Liver (tissue), 9 donors: ENCODE data around the gene HOMER1. TPM values are rescaled to one million over a fixed set of nuclear protein-coding genes. Genes with fewer than 3 reads are reported as not detected.

Experiments used
- DNase-seq: peaks from one replicate; pipeline ENCODE4 v3.0.0-alpha.2; 2017; ENCODE audit warnings: low spot score
- H3K27ac ChIP-seq, 2 donors: one replicate each; pipeline ENCODE4 v1.7.0; 2013; ENCODE audit warnings: inconsistent platforms in 2 of 2, low read length in 2 of 2, control low read depth in 1 of 2, low read depth in 1 of 2, mild to moderate bottlenecking in 1 of 2
- H3K27me3 ChIP-seq, 4 donors: one replicate each; pipeline versions ENCODE4 v1.6.1 to v1.7.0; 2013; ENCODE audit warnings: low read length in 3 of 4, inconsistent platforms in 1 of 4, mild to moderate bottlenecking in 1 of 4, moderate library complexity in 1 of 4; ENCODE audit not compliant: control insufficient read depth in 4 of 4, insufficient read depth in 4 of 4
- H3K36me3 ChIP-seq, 4 donors: one replicate each; pipeline versions ENCODE4 v1.6.1 to v1.7.0; 2013; ENCODE audit warnings: low read length in 3 of 4, mild to moderate bottlenecking in 3 of 4, low read depth in 1 of 4, moderate library complexity in 1 of 4; ENCODE audit not compliant: control insufficient read depth in 4 of 4, insufficient read depth in 3 of 4
- H3K4me1 ChIP-seq, 4 donors: one replicate each; pipeline versions ENCODE4 v1.6.1 to v1.7.0; 2013; ENCODE audit warnings: low read length in 3 of 4, mild to moderate bottlenecking in 3 of 4, moderate library complexity in 1 of 4; ENCODE audit not compliant: control insufficient read depth in 4 of 4, insufficient read depth in 4 of 4
- H3K4me3 ChIP-seq, 3 donors: one replicate each; pipeline versions ENCODE4 v1.6.1 to v1.7.0; 2013; ENCODE audit warnings: low read length in 3 of 3, control low read depth in 1 of 3, low read depth in 1 of 3, mild to moderate bottlenecking in 1 of 3
- H3K9ac ChIP-seq, 2 donors: one replicate each; pipeline ENCODE4 v1.7.0; 2013; ENCODE audit warnings: low read length in 2 of 2, mild to moderate bottlenecking in 2 of 2, moderate library complexity in 2 of 2, control low read depth in 1 of 2, low read depth in 1 of 2
- H3K9me3 ChIP-seq, 4 donors: one replicate each; pipeline versions ENCODE4 v1.6.1 to v1.7.0; 2013; ENCODE audit warnings: low read length in 3 of 4; ENCODE audit not compliant: control insufficient read depth in 4 of 4
- FOXA1 ChIP-seq: IDR thresholded peaks from 2 replicates; pipeline ENCODE4 v1.6.1; 2016; ENCODE audit warnings: antibody characterized with exemption
- FOXA2 ChIP-seq: IDR thresholded peaks from 2 replicates; pipeline ENCODE4 v1.6.1; 2016; ENCODE audit warnings: antibody characterized with exemption
- GABPA ChIP-seq, 2 donors: IDR thresholded peaks in 1 of 2; conservative IDR thresholded peaks in 1 of 2; 2 replicates each; pipeline ENCODE4 v1.6.1; 2016; ENCODE audit warnings: antibody characterized with exemption in 2 of 2, mild to moderate bottlenecking in 1 of 2, moderate library complexity in 1 of 2
- HNF4G ChIP-seq: IDR thresholded peaks from 2 replicates; pipeline ENCODE4 v1.6.1; 2016; ENCODE audit warnings: antibody characterized with exemption
- JUND ChIP-seq, 2 donors: IDR thresholded peaks; 2 replicates each; pipeline ENCODE4 v1.6.1; 2016; ENCODE audit warnings: antibody characterized with exemption in 2 of 2
- NR2F2 ChIP-seq: IDR thresholded peaks from 2 replicates; pipeline ENCODE4 v1.6.1; 2016; ENCODE audit warnings: antibody characterized with exemption
- RAD21 ChIP-seq, 2 donors: IDR thresholded peaks; 2 replicates each; pipeline ENCODE4 v1.6.1; 2016; ENCODE audit warnings: antibody characterized with exemption in 2 of 2, mild to moderate bottlenecking in 2 of 2
- RXRA ChIP-seq, 2 donors: IDR thresholded peaks; 2 replicates each; pipeline ENCODE4 v1.6.1; 2017 to 2018; ENCODE audit warnings: antibody characterized with exemption in 2 of 2, mild to moderate bottlenecking in 1 of 2
- SP1 ChIP-seq: IDR thresholded peaks from 2 replicates; pipeline ENCODE4 v1.6.1; 2018; ENCODE audit warnings: antibody characterized with exemption, mild to moderate bottlenecking
- TAF1 ChIP-seq: conservative IDR thresholded peaks from 2 replicates; pipeline ENCODE4 v1.6.1; 2016; ENCODE audit warnings: antibody characterized with exemption, mild to moderate bottlenecking
- YY1 ChIP-seq: IDR thresholded peaks from 2 replicates; pipeline ENCODE4 v1.6.1; 2016; ENCODE audit warnings: antibody characterized with exemption, mild to moderate bottlenecking
- WGBS: extraction: QIAGEN DNeasy Blood & Tissue Kit; methylation state at CpG from one replicate; pipeline ENCODE4 v1.1.7; 2013; 5-methylcytosine and 5-hydroxymethylcytosine counted together
- polyA plus RNA-seq, 2 donors: library from polyadenylated mRNA; stranded (reverse) in 1 of 2; unstranded in 1 of 2; fragments of 200-250 nt in 1 of 2; fragments of >200 nt in 1 of 2; fragmentation: Nextera tagmentation in 1 of 2; extraction: Ambion mirVana in 1 of 2; gene quantifications; one replicate each; pipeline versions ENCODE4 v1.2.1 to v1.2.3, GENCODE V29; 2013 to 2015
- total RNA-seq, 2 donors: library from RNA; depleted of rRNA; stranded (reverse); fragments of >200 nt; gene quantifications; one replicate each; pipeline ENCODE4 v1.2.3, GENCODE V29; 2014
- TF ChIP-seq, protein P1 (sequence below): IDR thresholded peaks from 2 replicates; pipeline ENCODE4 v1.6.1; 2016; ENCODE audit warnings: antibody characterized with exemption, mild to moderate bottlenecking
- TF ChIP-seq, protein P2 (sequence below): IDR thresholded peaks from 2 replicates; pipeline ENCODE4 v1.6.1; 2016; ENCODE audit warnings: antibody characterized with exemption
- TF ChIP-seq, protein P3 (sequence below): fragments of 150-350 bp; IDR thresholded peaks from 2 replicates; pipeline ENCODE4 v1.5.1; 2017; ENCODE audit warnings: improper control_type of control experiment, low read depth, low read length; ENCODE audit not compliant: missing input control
- donor health status: healthy.
- donor health status: healthy.
- donor health status: healthy.
- donor health status: healthy.
- donor health status: healthy.

HOMER1 gene
- total and polyA plus RNA-seq, 4 donors, result 0.33 to 8.7 (median 1.2) TPM

DNA sequence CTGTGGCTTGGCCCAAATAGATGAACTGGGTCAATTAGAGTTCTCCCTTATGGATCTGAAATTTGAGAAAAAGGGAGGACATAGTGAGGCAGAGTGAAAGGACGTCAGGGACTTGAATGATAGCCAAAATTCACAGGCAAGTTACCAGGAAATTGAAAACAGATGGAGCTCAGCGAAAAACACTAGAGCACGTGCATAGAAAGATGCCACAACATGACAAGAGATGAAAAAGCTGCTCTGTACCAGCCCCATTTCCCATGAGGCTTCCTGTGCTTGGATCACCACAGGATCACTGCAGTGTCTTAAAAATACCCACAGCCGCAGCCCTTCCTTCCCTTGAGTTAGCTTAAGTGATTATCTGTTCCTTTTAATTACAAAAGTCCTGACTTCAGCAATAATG, 39.0 kb upstream of the HOMER1 start (continued):
- TF ChIP-seq, protein P1, sequence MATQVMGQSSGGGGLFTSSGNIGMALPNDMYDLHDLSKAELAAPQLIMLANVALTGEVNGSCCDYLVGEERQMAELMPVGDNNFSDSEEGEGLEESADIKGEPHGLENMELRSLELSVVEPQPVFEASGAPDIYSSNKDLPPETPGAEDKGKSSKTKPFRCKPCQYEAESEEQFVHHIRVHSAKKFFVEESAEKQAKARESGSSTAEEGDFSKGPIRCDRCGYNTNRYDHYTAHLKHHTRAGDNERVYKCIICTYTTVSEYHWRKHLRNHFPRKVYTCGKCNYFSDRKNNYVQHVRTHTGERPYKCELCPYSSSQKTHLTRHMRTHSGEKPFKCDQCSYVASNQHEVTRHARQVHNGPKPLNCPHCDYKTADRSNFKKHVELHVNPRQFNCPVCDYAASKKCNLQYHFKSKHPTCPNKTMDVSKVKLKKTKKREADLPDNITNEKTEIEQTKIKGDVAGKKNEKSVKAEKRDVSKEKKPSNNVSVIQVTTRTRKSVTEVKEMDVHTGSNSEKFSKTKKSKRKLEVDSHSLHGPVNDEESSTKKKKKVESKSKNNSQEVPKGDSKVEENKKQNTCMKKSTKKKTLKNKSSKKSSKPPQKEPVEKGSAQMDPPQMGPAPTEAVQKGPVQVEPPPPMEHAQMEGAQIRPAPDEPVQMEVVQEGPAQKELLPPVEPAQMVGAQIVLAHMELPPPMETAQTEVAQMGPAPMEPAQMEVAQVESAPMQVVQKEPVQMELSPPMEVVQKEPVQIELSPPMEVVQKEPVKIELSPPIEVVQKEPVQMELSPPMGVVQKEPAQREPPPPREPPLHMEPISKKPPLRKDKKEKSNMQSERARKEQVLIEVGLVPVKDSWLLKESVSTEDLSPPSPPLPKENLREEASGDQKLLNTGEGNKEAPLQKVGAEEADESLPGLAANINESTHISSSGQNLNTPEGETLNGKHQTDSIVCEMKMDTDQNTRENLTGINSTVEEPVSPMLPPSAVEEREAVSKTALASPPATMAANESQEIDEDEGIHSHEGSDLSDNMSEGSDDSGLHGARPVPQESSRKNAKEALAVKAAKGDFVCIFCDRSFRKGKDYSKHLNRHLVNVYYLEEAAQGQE, result no peak
- TF ChIP-seq FOXA2, result no peak
- no peak for TF ChIP-seq TAF1
- TF ChIP-seq, protein P2, sequence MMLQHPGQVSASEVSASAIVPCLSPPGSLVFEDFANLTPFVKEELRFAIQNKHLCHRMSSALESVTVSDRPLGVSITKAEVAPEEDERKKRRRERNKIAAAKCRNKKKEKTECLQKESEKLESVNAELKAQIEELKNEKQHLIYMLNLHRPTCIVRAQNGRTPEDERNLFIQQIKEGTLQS, result no peak

DNA sequence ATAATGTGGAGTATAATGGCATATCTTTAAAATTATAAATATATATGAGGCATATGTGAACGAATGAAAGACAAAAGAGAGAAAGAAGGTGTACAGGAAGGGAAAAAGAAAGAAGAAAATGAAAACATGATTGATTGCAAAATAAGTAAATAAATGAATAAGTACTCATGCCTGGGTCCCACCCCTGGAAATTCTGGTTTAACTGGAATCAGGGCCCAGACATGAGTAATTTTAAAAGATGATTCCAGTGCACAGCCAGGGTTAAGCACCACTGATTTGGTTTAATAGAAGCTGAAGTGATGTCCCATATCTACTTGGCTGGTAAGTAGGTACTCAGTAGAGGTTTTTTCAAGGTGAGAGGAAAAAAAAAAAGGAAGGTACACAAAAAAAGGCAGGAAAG, 34.0 kb upstream of the HOMER1 start:
- no peak overlapping the region for H3K4me3 ChIP-seq
- H3K9me3 ChIP-seq, result no peaks in the 10 kb centered on the region
- no peak overlapping the region for H3K27ac ChIP-seq
- DNase-seq, result no peak
- H3K9ac ChIP-seq, result no peak overlapping the region
- H3K27me3 ChIP-seq, result no peaks in the 10 kb centered on the region
- TF ChIP-seq YY1 (no peak), RAD21 (IDR thresholded peaks at IDR 0.05) (no peak), JUND (IDR thresholded peaks at IDR 0.05) (no peak), FOXA1 (no peak), NR2F2 (no peak), GABPA (IDR thresholded peaks at IDR 0.05 in 1 of 2, conservative IDR thresholded peaks at IDR 0.05 in 1 of 2) (no peak), RXRA (IDR thresholded peaks at IDR 0.05) (no peak), SP1 (no peak)
- TF ChIP-seq, protein P2, result no peak
- TF ChIP-seq, protein P3, sequence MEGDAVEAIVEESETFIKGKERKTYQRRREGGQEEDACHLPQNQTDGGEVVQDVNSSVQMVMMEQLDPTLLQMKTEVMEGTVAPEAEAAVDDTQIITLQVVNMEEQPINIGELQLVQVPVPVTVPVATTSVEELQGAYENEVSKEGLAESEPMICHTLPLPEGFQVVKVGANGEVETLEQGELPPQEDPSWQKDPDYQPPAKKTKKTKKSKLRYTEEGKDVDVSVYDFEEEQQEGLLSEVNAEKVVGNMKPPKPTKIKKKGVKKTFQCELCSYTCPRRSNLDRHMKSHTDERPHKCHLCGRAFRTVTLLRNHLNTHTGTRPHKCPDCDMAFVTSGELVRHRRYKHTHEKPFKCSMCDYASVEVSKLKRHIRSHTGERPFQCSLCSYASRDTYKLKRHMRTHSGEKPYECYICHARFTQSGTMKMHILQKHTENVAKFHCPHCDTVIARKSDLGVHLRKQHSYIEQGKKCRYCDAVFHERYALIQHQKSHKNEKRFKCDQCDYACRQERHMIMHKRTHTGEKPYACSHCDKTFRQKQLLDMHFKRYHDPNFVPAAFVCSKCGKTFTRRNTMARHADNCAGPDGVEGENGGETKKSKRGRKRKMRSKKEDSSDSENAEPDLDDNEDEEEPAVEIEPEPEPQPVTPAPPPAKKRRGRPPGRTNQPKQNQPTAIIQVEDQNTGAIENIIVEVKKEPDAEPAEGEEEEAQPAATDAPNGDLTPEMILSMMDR, result no peak
- peaks cover 0 to 8% (median under 1%) of the 10 kb centered on the region in 4 donors for H3K4me1 ChIP-seq
- 84% methylated on average over 1 of the region's 1 CpG for WGBS
- H3K36me3 ChIP-seq, result no peaks in the 10 kb centered on the region

DNA sequence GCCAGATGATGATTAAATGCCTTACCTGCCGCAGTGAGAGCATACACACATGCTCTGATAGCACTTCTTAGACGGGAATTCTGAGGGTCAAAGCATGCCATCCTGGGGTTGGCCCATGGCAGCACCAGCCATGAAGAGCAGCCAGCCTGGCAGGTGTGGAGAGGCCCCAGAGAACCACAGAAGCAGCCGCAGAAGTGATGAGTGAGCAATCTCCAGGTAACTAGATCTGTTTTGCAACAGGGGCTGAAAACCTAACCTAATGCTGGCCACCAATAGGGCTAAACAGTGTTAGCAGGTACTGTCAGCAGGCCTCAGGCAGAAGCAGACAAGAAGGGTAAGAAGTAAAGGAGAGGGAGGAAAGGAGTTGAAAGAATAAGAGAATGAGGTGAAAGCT, 33.5 kb upstream of the HOMER1 start:
- Histone ChIP-seq H3K4me1 (peaks cover 0 to 8% (median under 1%) of the 10 kb centered on the region in 4 donors), H3K9me3 (no peaks in the 10 kb centered on the region), H3K9ac (no peak overlapping the region), H3K4me3 (no peak overlapping the region), H3K27ac (peak overlapping the region; percentile 56 to 61), H3K36me3 (no peaks in the 10 kb centered on the region), H3K27me3 (no peaks in the 10 kb centered on the region)
- WGBS, result 79% methylated on average over 3 of the region's 3 CpGs
- DNase-seq, result no peak
- TF ChIP-seq YY1 (no peak), HNF4G (no peak)
